GM13976 (cell line): ENCODE data around the gene NCAM1.
A peak's percentile ranks its signal among the peaks of the same experiment; 100 is the strongest.

Source experiments
- DNase-seq: peaks from one replicate; pipeline ENCODE4 v3.0.0; 2012; ENCODE audit warnings: low spot score
- CTCF ChIP-seq: IDR thresholded peaks from 2 replicates; pipeline ENCODE4 v1.5.1; 2012; ENCODE audit warnings: borderline replicate concordance, mild to moderate bottlenecking; ENCODE audit not compliant: insufficient read depth; ENCODE audit errors: extremely low read depth, missing control alignments, control extremely low read depth
- in situ Hi-C: fragments of 300-500 bp; cut with MboI; formaldehyde crosslinking; loops from one replicate; pipeline ENCODE4 v1.12.0; 2022; ENCODE audit warnings: low sequenced_read_pairs, mixed read lengths, inconsistent platforms; ENCODE audit not compliant: unreplicated experiment

The NCAM1 gene

GRCh38 chr11:112958670-112959069, 2.5 kb upstream of the NCAM1 start:
- no peak for TF ChIP-seq CTCF
- in situ Hi-C loops: no loop called here
- DNase-seq: no peak

- DNase-seq: peak; percentile 29
- in situ Hi-C loops: no loop called here
- no peak for TF ChIP-seq CTCF
These were observed 745 bp downstream of the NCAM1 start for GRCh38 chr11:112961751-112962578.

- in situ Hi-C loops: no loop called here
- DNase-seq: peak; percentile 28
- no peak for TF ChIP-seq CTCF
These were observed 1.6 kb downstream of the NCAM1 start for GRCh38 chr11:112962579-112963367.

- no peak for DNase-seq
- in situ Hi-C loops: no loop called here
- no peak for TF ChIP-seq CTCF
These were observed 2.2 kb downstream of the NCAM1 start for GRCh38 chr11:112963368-112963955.

- in situ Hi-C loops: no loop called here
- no peak for TF ChIP-seq CTCF
- no peak for DNase-seq
These were observed 4.4 kb downstream of the NCAM1 start for GRCh38 chr11:112965656-112966055.

- no peak for TF ChIP-seq CTCF
- DNase-seq: no peak
- in situ Hi-C loops: no loop called here
These were observed 5.3 kb downstream of the NCAM1 start for GRCh38 chr11:112966561-112966960.
